DND-41 (cell line): Measurements from ENCODE around the gene FAT1.

Source experiments
- ATAC-seq: fragments of 200-7000 bp; cut with Tn5 transposase; 3 replicates; pipeline ENCODE4 v1.9.1; 2021; ENCODE audit warnings: low read depth; ENCODE audit not compliant: insufficient read depth
- DNase-seq: peaks from one replicate; pipeline ENCODE4 v3.0.0-alpha.2; 2020
- H2AFZ ChIP-seq: 2 replicates; pipeline ENCODE4 v1.6.0; 2012; ENCODE audit warnings: low read depth, low read length
- H3K27ac ChIP-seq: 2 replicates; pipeline ENCODE4 v1.5.1; 2012; ENCODE audit warnings: low read length, inconsistent platforms
- H3K27me3 ChIP-seq: fragments of 200-600 bp; sonication (generic); 2 replicates; pipeline ENCODE4 v1.6.0; 2012; ENCODE audit warnings: low read length, mild to moderate bottlenecking, inconsistent platforms; ENCODE audit not compliant: insufficient read depth, poor library complexity
- H3K36me3 ChIP-seq: 2 replicates; pipeline ENCODE4 v1.5.1; 2012; ENCODE audit warnings: low read length, inconsistent platforms; ENCODE audit not compliant: insufficient read depth
- H3K4me1 ChIP-seq: 2 replicates; pipeline ENCODE4 v1.5.1; 2012; ENCODE audit warnings: mild to moderate bottlenecking, low read length; ENCODE audit not compliant: insufficient read depth
- H3K4me2 ChIP-seq: 2 replicates; pipeline ENCODE4 v1.6.0; 2012; ENCODE audit warnings: mild to moderate bottlenecking, moderate library complexity, low read length, inconsistent platforms; ENCODE audit not compliant: insufficient read depth
- H3K4me3 ChIP-seq, 2 experiments: fragments of 200-600 bp in 1 of 2; shearing (Covaris generic) in 1 of 2; 2 replicates each; pipeline ENCODE4 v1.5.1; 2012 to 2016; ENCODE audit warnings: inconsistent platforms in 2 of 2, low read length in 2 of 2, mild to moderate bottlenecking in 2 of 2, low read depth in 1 of 2, moderate library complexity in 1 of 2
- H3K79me2 ChIP-seq: 2 replicates; pipeline ENCODE4 v1.6.0; 2012; ENCODE audit warnings: low read length, inconsistent platforms; ENCODE audit not compliant: insufficient read depth
- H3K9ac ChIP-seq: 2 replicates; pipeline ENCODE4 v1.6.0; 2012; ENCODE audit warnings: low read depth, mild to moderate bottlenecking, inconsistent platforms, low read length, moderate library complexity
- H3K9me3 ChIP-seq: 2 replicates; pipeline ENCODE4 v1.5.1; 2012; ENCODE audit warnings: low read length, moderate library complexity, mild to moderate bottlenecking, inconsistent platforms; ENCODE audit not compliant: insufficient read depth, severe bottlenecking
- H4K20me1 ChIP-seq: 2 replicates; pipeline ENCODE4 v1.6.0; 2012; ENCODE audit warnings: low read length; ENCODE audit not compliant: insufficient read depth
- CTCF ChIP-seq: IDR thresholded peaks from 2 replicates; pipeline ENCODE4 v1.5.1; 2012; ENCODE audit warnings: borderline replicate concordance, low read length, moderate library complexity, mild to moderate bottlenecking; ENCODE audit not compliant: poor library complexity, severe bottlenecking; ENCODE audit errors: extremely low read depth
- EZH2 ChIP-seq: IDR thresholded peaks from 3 replicates; pipeline ENCODE4 v1.6.1; 2012; ENCODE audit warnings: borderline replicate concordance, low read depth, mild to moderate bottlenecking, moderate library complexity, low read length, inconsistent platforms; ENCODE audit not compliant: severe bottlenecking

The FAT1 gene

DNA sequence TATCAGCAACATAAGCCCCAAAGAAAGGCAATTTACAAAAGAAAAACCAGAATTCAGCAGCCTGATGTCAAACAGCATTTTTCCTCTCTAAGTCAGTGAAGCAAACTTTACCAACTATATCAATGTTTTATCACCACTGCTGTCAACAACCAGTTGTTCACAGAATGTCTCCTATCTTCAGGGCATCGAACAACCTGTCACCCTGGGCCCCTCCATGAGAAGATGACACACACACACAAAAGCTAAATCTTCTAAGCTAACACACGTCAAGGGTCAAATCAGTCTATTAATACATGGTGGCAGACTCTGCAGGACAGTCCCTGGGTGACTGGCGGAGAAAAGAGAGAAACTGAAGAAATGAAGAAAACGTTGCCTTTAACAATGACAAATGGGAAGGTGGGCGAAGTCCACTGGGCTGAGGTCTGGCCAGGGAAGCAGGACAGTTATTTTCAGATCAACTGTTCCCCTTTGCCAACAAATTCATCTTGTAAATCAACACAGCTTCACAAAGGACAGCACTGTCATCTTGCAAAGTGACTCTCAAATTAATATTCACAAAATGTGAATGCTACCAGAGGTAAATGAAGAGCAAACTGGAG is 13.0 kb downstream of the FAT1 start:
- Histone ChIP-seq H3K27ac (no peak overlapping the region), H3K9ac (no peak overlapping the region), H4K20me1 (no peaks in the 10 kb centered on the region), H3K4me3 (no peak overlapping the region), H3K9me3 (peaks cover 3% of the 10 kb centered on the region), H3K36me3 (no peaks in the 10 kb centered on the region), H3K27me3 (no peaks in the 10 kb centered on the region), H3K79me2 (no peaks in the 10 kb centered on the region), H3K4me1 (no peaks in the 10 kb centered on the region), H3K4me2 (no peak overlapping the region), H2AFZ (no peak overlapping the region)
- ATAC-seq (no peak), DNase-seq (no peak)
- TF ChIP-seq CTCF, result no peak
- TF ChIP-seq EZH2, result no peak

GRCh38 chr4:186709517-186709916 is 14.1 kb downstream of the FAT1 start:
- no peak overlapping the region for H3K4me2 ChIP-seq
- DNase-seq, result no peak
- ATAC-seq, result no peak
- H3K9me3 ChIP-seq, result peaks cover 3% of the 10 kb centered on the region
- H3K27me3 ChIP-seq, result no peaks in the 10 kb centered on the region
- no peaks in the 10 kb centered on the region for H3K36me3 ChIP-seq
- H2AFZ ChIP-seq, result no peak overlapping the region
- no peaks in the 10 kb centered on the region for H4K20me1 ChIP-seq
- no peaks in the 10 kb centered on the region for H3K79me2 ChIP-seq
- no peak overlapping the region for H3K9ac ChIP-seq
- no peak for TF ChIP-seq CTCF
- TF ChIP-seq EZH2, result no peak
- no peak overlapping the region for H3K27ac ChIP-seq
- H3K4me3 ChIP-seq, result no peak overlapping the region
- no peaks in the 10 kb centered on the region for H3K4me1 ChIP-seq

- Histone ChIP-seq H3K36me3 (no peaks in the 10 kb centered on the region), H3K27me3 (no peaks in the 10 kb centered on the region), H2AFZ (no peak overlapping the region), H4K20me1 (no peaks in the 10 kb centered on the region), H3K79me2 (no peaks in the 10 kb centered on the region), H3K9ac (no peak overlapping the region), H3K9me3 (peaks cover 3% of the 10 kb centered on the region), H3K4me3 (no peak overlapping the region), H3K4me1 (no peaks in the 10 kb centered on the region), H3K4me2 (no peak overlapping the region), H3K27ac (no peak overlapping the region)
- DNase-seq, result no peak
- TF ChIP-seq EZH2 (no peak), CTCF (no peak)
- no peak for ATAC-seq
These were observed 15.1 kb downstream of the FAT1 start for GRCh38 chr4:186708554-186708953.

- H4K20me1 ChIP-seq, result no peaks in the 10 kb centered on the region
- H3K4me3 ChIP-seq, result no peak overlapping the region
- peaks cover 3% of the 10 kb centered on the region for H3K9me3 ChIP-seq
- H3K27me3 ChIP-seq, result no peaks in the 10 kb centered on the region
- H3K9ac ChIP-seq, result no peak overlapping the region
- H3K4me1 ChIP-seq, result no peaks in the 10 kb centered on the region
- ATAC-seq (no peak), DNase-seq (no peak)
- H3K4me2 ChIP-seq, result no peak overlapping the region
- TF ChIP-seq CTCF (no peak), EZH2 (no peak)
- H2AFZ ChIP-seq, result no peak overlapping the region
- H3K27ac ChIP-seq, result no peak overlapping the region
- H3K79me2 ChIP-seq, result no peaks in the 10 kb centered on the region
- H3K36me3 ChIP-seq, result no peaks in the 10 kb centered on the region
These were observed 15.7 kb downstream of the FAT1 start for GRCh38 chr4:186707996-186708395.
